NB4 (cell line): ENCODE data around the gene R3HDM1.

Experiments
- CTCF ChIP-seq: IDR thresholded peaks from one replicate; pipeline ENCODE4 v1.5.1; 2012; ENCODE audit warnings: low read depth, low read length
- MAX ChIP-seq: IDR thresholded peaks from 2 replicates; pipeline ENCODE4 v1.6.1; 2011; ENCODE audit warnings: low read depth, low read length
- MYC ChIP-seq: IDR thresholded peaks from 2 replicates; pipeline ENCODE4 v1.6.1; 2011; ENCODE audit warnings: low read depth, low read length
- POLR2A ChIP-seq: IDR thresholded peaks from 2 replicates; pipeline ENCODE4 v1.6.1; 2011; ENCODE audit warnings: mild to moderate bottlenecking; ENCODE audit not compliant: insufficient read length; ENCODE audit errors: extremely low read depth

GRCh38 chr2:135698838-135699237 is 167.6 kb downstream of the R3HDM1 start:
- TF ChIP-seq CTCF (no peak), MAX (no peak), POLR2A (no peak), MYC (no peak)
